ENCODE results near the gene NUDCD2.

The NUDCD2 gene

GRCh38 chr5:163459819-163460561 lies at the start of gene NUDCD2:
Gene NUDCD2, minus strand, starts transcription at chr5:163460102. Its CDS starts 52 bp downstream, at chr5:163460050.
- DNase-seq = peak; percentile 90 to 92

GRCh38 chr5:163509291-163509951 lies 49.5 kb upstream of the NUDCD2 start:
- DNase-seq = no peak

GRCh38 chr5:163508753-163509152 lies 48.9 kb upstream of the NUDCD2 start:
- no peak for DNase-seq

GRCh38 chr5:163506726-163507125 lies 46.8 kb upstream of the NUDCD2 start:
- DNase-seq = no peak

GRCh38 chr5:163506095-163506457 lies 46.2 kb upstream of the NUDCD2 start:
- DNase-seq = no peak

- peak; percentile 89 to 90 for DNase-seq
Measured at GRCh38 chr5:163505368-163506094, 45.6 kb upstream of the NUDCD2 start, which contains the start of gene MAT2B. Gene MAT2B, plus strand, starts transcription at chr5:163505619. Its CDS starts 68 bp downstream, at chr5:163505687.

GRCh38 chr5:163505049-163505367 lies 45.1 kb upstream of the NUDCD2 start:
- DNase-seq = no peak

- peak; percentile 27 to 33 for DNase-seq
Measured at GRCh38 chr5:163504079-163504931, 44.4 kb upstream of the NUDCD2 start.

- DNase-seq = peak; percentile 21 to 29
Measured at GRCh38 chr5:163503106-163504078, 43.5 kb upstream of the NUDCD2 start.

- no peak for DNase-seq
Measured at GRCh38 chr5:163502521-163502920, 42.6 kb upstream of the NUDCD2 start.

GRCh38 chr5:163498886-163499285 lies 39.0 kb upstream of the NUDCD2 start:
- DNase-seq = no peak

- no peak for DNase-seq
Measured at GRCh38 chr5:163497315-163497714, 37.4 kb upstream of the NUDCD2 start.

GRCh38 chr5:163496286-163496685 lies 36.4 kb upstream of the NUDCD2 start:
- no peak for DNase-seq

- DNase-seq = no peak
Measured at GRCh38 chr5:163489745-163490075, 29.8 kb upstream of the NUDCD2 start.

- no peak for DNase-seq
Measured at GRCh38 chr5:163489055-163489744, 29.3 kb upstream of the NUDCD2 start.

- DNase-seq = no peak
Measured at GRCh38 chr5:163478982-163479271, 19.0 kb upstream of the NUDCD2 start.

GRCh38 chr5:163478126-163478981 lies 18.5 kb upstream of the NUDCD2 start:
- DNase-seq = no peak

- no peak for DNase-seq
Measured at GRCh38 chr5:163475411-163475810, 15.5 kb upstream of the NUDCD2 start.

- DNase-seq = no peak
Measured at GRCh38 chr5:163473635-163474243, 13.8 kb upstream of the NUDCD2 start.

- DNase-seq = no peak
Measured at GRCh38 chr5:163467682-163468081, 7.8 kb upstream of the NUDCD2 start.
